Measurements from ENCODE around the gene BLTP1.
"Not testable (repeated sequence)": the region's sequence is repeated elsewhere in the genome, so short reads cannot be mapped to it uniquely, and the experiment has no call there.

The BLTP1 gene

GRCh38 chr4:122151982-122152710, at the start of gene BLTP1 (continued):
- peak; percentile 44; the same call in 1 of the 2 replicates for TF ChIP-seq SP3 (tag by site-specific recombination; IDR thresholded peaks at IDR 0.05)
- peak; percentile 50; the same call in 1 of the 2 replicates for TF ChIP-seq ZBTB20 (tag by site-specific recombination; IDR thresholded peaks at IDR 0.05)
- no peak for TF ChIP-seq SP7 (tag by site-specific recombination; IDR thresholded peaks at IDR 0.05)
- peak; percentile 64 for TF ChIP-seq KLF9 (tag by site-specific recombination; IDR thresholded peaks at IDR 0.05; ENCODE audit: low read depth)
- TF ChIP-seq ZNF391 (tag by site-specific recombination; IDR thresholded peaks at IDR 0.05; ENCODE audit: borderline replicate concordance, low read depth): no peak
- TF ChIP-seq ZNF792 (tag by site-specific recombination; IDR thresholded peaks at IDR 0.05): no peak
- no peak for TF ChIP-seq OSR2 (tag by site-specific recombination; IDR thresholded peaks at IDR 0.05)
- TF ChIP-seq ZBTB48 (tag by site-specific recombination; IDR thresholded peaks at IDR 0.05): 0 out of 2 replicates have a peak, but pooled peaks have one; percentile 42

- TF ChIP-seq REPIN1 (tag by site-specific recombination; IDR thresholded peaks at IDR 0.05; ENCODE audit: low read depth): no peak
- TF ChIP-seq ZNF473 (tag by site-specific recombination; IDR thresholded peaks at IDR 0.05): no peak
- TF ChIP-seq ZSCAN30 (tag by site-specific recombination; IDR thresholded peaks at IDR 0.05): no peak
- no peak for TF ChIP-seq ZNF513 (tag by site-specific recombination; IDR thresholded peaks at IDR 0.05)
- TF ChIP-seq ZSCAN23 (tag by site-specific recombination; IDR thresholded peaks at IDR 0.05): no peak
- TF ChIP-seq FEZF1 (tag by site-specific recombination; IDR thresholded peaks at IDR 0.05): no peak
- no peak for TF ChIP-seq ZNF692 (tag by site-specific recombination; IDR thresholded peaks at IDR 0.05)
- no peak overlapping the region for H3K4me3 ChIP-seq (ENCODE audit: low read depth, low read length)
- H3K27ac ChIP-seq (ENCODE audit: extremely low read depth, low read depth, low read length): no peak overlapping the region
- H3K9me3 ChIP-seq (ENCODE audit: control insufficient read depth, insufficient read depth, low read depth, low read length): no peaks in the 10 kb centered on the region
- H3K36me3 ChIP-seq (ENCODE audit: control insufficient read depth in 2 of 2, insufficient read depth in 1 of 2, low read length in 2 of 2): no peaks in the 10 kb centered on the region
- POLR2A ChIA-PET: no interaction called here
- CTCF ChIA-PET: no interaction called here
- H3K4me1 ChIP-seq (ENCODE audit: control insufficient read depth, insufficient read depth, low read length): no peaks in the 10 kb centered on the region
Measured at GRCh38 chr4:122104184-122104583, 47.9 kb upstream of the BLTP1 start.

GRCh38 chr4:122107680-122108079, 44.5 kb upstream of the BLTP1 start:
- no peaks in the 10 kb centered on the region for H3K9me3 ChIP-seq (ENCODE audit: control insufficient read depth, insufficient read depth, low read depth, low read length)
- no peak overlapping the region for H3K27ac ChIP-seq (ENCODE audit: extremely low read depth, low read depth, low read length)
- H3K36me3 ChIP-seq (ENCODE audit: control insufficient read depth in 2 of 2, insufficient read depth in 1 of 2, low read length in 2 of 2): no peaks in the 10 kb centered on the region
- CTCF ChIA-PET: no interaction called here
- no peak overlapping the region for H3K4me3 ChIP-seq (ENCODE audit: low read depth, low read length)
- TF ChIP-seq ZNF146 (tag by site-specific recombination; IDR thresholded peaks at IDR 0.05) (no peak), ZNF670 (tag by site-specific recombination; IDR thresholded peaks at IDR 0.05; ENCODE audit: low read depth) (no peak), ZNF366 (tag by site-specific recombination; conservative IDR thresholded peaks at IDR 0.05) (no peak), KLF16 (tag by site-specific recombination; IDR thresholded peaks at IDR 0.05) (no peak)
- TF ChIP-seq, protein P1, sequence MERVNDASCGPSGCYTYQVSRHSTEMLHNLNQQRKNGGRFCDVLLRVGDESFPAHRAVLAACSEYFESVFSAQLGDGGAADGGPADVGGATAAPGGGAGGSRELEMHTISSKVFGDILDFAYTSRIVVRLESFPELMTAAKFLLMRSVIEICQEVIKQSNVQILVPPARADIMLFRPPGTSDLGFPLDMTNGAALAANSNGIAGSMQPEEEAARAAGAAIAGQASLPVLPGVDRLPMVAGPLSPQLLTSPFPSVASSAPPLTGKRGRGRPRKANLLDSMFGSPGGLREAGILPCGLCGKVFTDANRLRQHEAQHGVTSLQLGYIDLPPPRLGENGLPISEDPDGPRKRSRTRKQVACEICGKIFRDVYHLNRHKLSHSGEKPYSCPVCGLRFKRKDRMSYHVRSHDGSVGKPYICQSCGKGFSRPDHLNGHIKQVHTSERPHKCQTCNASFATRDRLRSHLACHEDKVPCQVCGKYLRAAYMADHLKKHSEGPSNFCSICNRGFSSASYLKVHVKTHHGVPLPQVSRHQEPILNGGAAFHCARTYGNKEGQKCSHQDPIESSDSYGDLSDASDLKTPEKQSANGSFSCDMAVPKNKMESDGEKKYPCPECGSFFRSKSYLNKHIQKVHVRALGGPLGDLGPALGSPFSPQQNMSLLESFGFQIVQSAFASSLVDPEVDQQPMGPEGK (tag by site-specific recombination; IDR thresholded peaks at IDR 0.05): no peak
- POLR2A ChIA-PET: no interaction called here
- H3K4me1 ChIP-seq (ENCODE audit: control insufficient read depth, insufficient read depth, low read length): no peaks in the 10 kb centered on the region

DNA sequence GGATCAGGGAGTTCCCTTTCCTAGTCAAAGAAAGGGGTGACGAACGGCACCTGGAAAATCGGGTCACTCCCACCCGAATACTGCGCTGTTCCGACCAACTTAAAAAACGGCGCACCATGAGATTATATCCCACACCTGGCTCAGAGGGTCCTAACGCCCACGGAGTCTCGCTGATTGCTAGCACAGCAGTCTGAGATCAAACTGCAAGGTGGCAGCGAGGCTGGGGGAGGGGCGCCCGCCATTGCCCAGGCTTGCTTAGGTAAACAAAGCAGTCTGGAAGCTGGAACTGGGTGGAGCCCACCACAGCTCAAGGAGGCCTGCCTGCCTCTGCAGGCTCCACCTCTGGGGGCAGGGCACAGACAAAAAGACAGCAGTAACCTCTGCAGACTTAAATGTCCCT, 41.8 kb upstream of the BLTP1 start:
- POLR2A ChIA-PET; CTCF ChIA-PET; H3K4me3 ChIP-seq (ENCODE audit: low read depth, low read length); H3K9me3 ChIP-seq (ENCODE audit: control insufficient read depth, insufficient read depth, low read depth, low read length); H3K27ac ChIP-seq (ENCODE audit: extremely low read depth, low read depth, low read length); H3K36me3 ChIP-seq (ENCODE audit: control insufficient read depth in 2 of 2, insufficient read depth in 1 of 2, low read length in 2 of 2); H3K4me1 ChIP-seq (ENCODE audit: control insufficient read depth, insufficient read depth, low read length): not testable (repeated sequence)
